Activated CD4-positive, alpha-beta T cell treated with anti-CD3 and anti-CD28 coated beads, Interleukin-2, amount 50 U/mL, for 48 hours (primary cell): ENCODE measurements around the gene TUBB.

ENCODE experiments used
- DNase-seq, 2 experiments: peaks; one replicate each; pipeline ENCODE4 v3.0.0-alpha.2; 2020

TUBB gene

GRCh38 chr6:30719791-30720737 lies at the start of gene TUBB:
TSS of gene TUBB (plus strand) at chr6:30720352. CDS start at chr6:30720507, 155 bp downstream.
- peak; percentile 95 to 96 for DNase-seq

GRCh38 chr6:30670760-30671527 lies 49.2 kb upstream of the TUBB start:
- DNase-seq, result no peak

- peak; percentile 90 to 94 for DNase-seq
Measured at GRCh38 chr6:30672445-30673253, 47.5 kb upstream of the TUBB start, which contains the start of gene DHX16. TSS of gene DHX16 (minus strand) at chr6:30673006. CDS start at chr6:30672841, 165 bp downstream.

- DNase-seq, result no peak
Measured at GRCh38 chr6:30676660-30677285, 43.4 kb upstream of the TUBB start.

- peak; percentile 93 to 94 for DNase-seq
Measured at GRCh38 chr6:30678964-30679726, 41.0 kb upstream of the TUBB start.

- DNase-seq, result peak in 1 of 2 experiments; percentile 18
Measured at GRCh38 chr6:30679765-30680535, 40.2 kb upstream of the TUBB start.

GRCh38 chr6:30681766-30682142 lies 38.4 kb upstream of the TUBB start:
- peak in 1 of 2 experiments; percentile 18 for DNase-seq

GRCh38 chr6:30682143-30683117 lies 37.7 kb upstream of the TUBB start:
- peak; percentile 85 to 90 for DNase-seq

GRCh38 chr6:30683183-30683979 lies 36.8 kb upstream of the TUBB start:
- DNase-seq, result peak in 1 of 2 experiments; percentile 26

- DNase-seq, result no peak
Measured at GRCh38 chr6:30683980-30684338, 36.2 kb upstream of the TUBB start.

GRCh38 chr6:30684386-30685156 lies 35.6 kb upstream of the TUBB start:
- DNase-seq, result peak; percentile 68 to 73

GRCh38 chr6:30685157-30686008 lies 34.8 kb upstream of the TUBB start:
- DNase-seq, result peak; percentile 34 to 47

- DNase-seq, result peak; percentile 92
Measured at GRCh38 chr6:30686009-30686907, 33.9 kb upstream of the TUBB start, which contains the start of gene PPP1R18. TSS of gene PPP1R18 (minus strand) at chr6:30686645. CDS start at chr6:30686018, 627 bp downstream.

- peak; percentile 96 to 97 for DNase-seq
Measured at GRCh38 chr6:30686908-30687658, 33.1 kb upstream of the TUBB start.
